22Rv1 (cell line): ENCODE data around the gene PHLDA2.
"Not testable (repeated sequence)": the region's sequence is repeated elsewhere in the genome, so short reads cannot be mapped to it uniquely, and the experiment has no call there.

Experiments used
- H3K27ac ChIP-seq: fragments of 450-650 bp; 2 replicates; pipeline ENCODE4 v1.5.1; 2017
- ZFX ChIP-seq: fragments of 450-650 bp; IDR thresholded peaks from 2 replicates; pipeline ENCODE4 v1.6.1; 2017; ENCODE audit warnings: antibody characterized with exemption, borderline replicate concordance
- TF ChIP-seq, protein P1 (sequence below): fragments of 450-650 bp; IDR thresholded peaks from 2 replicates; pipeline ENCODE4 v1.5.1; 2017; ENCODE audit warnings: mild to moderate bottlenecking

The PHLDA2 gene

DNA sequence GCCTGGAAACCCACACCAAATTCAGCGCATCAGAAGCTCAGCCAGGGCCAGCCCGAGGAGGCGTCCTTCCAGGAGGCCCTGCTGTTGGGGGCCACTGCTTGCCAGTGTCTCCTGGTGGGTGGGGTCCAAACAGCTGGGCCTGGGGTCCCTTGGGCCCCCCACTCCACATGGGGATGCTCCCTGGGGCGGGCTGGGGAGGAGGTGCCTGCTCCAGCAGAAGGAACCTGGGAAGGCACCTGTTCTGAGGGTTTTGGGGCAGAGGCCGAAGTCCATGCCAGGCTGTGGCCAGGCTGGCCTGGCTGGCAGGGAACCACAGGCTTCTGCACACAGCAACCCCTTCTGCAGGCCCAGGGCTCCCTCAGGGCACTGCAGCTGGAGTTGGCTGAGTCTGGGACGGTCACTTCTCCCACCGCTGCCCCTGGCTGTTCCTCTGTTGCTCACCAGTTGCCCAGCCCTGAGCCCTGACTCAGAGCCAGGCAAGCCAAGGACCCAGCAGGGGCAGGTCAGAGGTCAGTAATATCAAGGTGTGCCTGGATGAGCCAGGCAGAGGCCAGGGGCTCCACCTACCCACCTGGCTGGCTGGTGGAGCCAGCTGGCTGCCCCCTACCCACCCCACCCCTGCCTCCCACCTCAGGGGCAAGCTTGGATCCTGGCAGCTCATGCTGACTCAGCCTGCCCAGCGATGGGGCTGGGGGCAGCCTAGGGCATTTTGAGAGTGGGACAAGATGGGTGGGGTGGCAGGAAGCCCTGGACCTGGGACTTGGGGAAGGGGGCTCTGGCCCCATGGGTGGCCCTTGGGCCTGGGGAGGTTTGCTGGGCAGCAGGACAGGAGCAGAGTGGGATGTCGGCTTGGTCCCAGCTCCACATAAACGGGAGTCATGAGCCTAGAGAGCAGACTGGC lies 12.0 kb upstream of the PHLDA2 start:
- H3K27ac ChIP-seq: peak overlapping the region; percentile 23
- TF ChIP-seq ZFX: no peak
- TF ChIP-seq, protein P1, sequence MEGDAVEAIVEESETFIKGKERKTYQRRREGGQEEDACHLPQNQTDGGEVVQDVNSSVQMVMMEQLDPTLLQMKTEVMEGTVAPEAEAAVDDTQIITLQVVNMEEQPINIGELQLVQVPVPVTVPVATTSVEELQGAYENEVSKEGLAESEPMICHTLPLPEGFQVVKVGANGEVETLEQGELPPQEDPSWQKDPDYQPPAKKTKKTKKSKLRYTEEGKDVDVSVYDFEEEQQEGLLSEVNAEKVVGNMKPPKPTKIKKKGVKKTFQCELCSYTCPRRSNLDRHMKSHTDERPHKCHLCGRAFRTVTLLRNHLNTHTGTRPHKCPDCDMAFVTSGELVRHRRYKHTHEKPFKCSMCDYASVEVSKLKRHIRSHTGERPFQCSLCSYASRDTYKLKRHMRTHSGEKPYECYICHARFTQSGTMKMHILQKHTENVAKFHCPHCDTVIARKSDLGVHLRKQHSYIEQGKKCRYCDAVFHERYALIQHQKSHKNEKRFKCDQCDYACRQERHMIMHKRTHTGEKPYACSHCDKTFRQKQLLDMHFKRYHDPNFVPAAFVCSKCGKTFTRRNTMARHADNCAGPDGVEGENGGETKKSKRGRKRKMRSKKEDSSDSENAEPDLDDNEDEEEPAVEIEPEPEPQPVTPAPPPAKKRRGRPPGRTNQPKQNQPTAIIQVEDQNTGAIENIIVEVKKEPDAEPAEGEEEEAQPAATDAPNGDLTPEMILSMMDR: no peak

DNA sequence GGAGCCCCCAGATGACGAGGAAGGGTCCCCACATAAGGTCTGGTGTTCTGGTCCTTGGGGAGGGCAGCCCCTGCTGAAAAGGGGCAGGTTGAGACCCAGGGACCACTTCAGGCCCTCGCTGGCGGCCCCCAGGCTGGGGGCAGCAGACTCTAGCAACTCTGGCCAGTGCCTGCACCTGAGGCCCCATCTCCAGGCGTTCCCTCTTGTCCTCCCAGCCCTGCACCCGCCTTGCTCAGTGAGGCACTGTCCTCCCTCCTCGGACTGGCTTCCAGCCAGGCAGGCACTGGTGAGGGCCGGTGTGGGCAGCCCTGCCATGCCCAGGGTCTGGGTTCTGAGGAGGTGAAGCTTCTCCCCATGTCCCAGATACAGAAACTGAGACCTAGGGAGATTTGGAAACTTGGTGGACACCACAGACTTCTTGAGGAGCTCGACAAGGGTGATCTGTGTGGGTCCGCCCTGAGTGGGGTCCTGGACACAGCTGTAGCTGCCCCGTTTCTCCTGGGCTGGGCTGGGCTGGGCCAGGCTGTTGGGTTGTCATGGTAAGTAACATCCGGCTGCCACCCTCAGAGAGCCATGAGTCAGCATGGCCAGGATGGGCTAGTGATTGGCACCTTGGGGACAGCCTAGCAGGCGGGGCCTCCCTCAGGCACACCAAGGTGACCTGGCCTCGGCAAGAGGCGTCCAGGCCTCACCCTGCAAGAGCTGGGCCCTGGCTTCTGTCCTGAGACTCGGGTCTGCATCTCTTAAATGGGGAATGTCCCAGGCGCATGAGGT lies 11.1 kb upstream of the PHLDA2 start:
- peak overlapping the region; percentile 23 for H3K27ac ChIP-seq

DNA sequence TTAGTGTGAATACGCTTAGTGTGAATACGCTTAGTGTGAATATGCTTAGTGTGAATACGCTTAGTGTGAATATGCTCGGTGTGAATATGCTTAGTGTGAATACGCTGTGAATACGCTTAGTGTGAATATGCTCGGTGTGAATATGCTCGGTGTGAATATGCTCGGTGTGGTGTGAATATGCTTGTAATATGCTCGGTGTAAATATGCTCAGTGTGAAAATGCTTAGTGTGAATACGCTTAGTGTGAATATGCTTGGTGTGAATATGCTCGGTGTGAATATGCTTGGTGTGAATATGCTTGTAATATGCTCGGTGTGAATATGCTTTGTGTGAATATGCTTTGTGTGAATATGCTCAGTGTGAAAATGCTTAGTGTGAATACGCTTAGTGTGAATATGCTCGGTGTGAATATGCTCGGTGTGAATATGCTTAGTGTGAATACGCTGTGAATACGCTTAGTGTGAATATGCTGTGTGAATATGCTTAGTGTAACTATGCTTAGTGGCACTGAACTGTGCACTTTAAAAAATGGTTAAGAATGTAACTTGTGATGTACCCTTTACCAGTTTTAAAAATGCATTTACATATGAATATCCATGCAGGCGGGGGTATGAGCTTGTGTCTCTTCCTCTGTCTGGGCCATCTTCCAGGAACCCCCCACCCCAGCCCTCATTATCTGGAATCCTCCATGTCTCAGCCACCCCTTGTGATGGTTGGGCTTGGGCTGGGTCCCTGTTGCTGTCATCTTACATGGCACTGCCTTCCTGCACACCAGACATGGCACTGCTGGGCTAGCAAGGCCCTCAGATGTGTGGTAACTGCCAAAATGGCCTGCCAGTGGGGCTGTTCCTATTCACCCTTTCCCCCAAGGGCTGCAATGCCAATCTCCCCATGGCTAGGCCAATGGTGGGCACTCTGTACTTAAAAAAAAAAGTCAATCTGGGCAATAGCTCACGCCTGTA lies 9.5 kb upstream of the PHLDA2 start:
- 0 out of 2 replicates have a peak overlapping the region, but pooled peaks have one; percentile 23 for H3K27ac ChIP-seq

More for the DNA sequence above, 11.1 kb upstream of the PHLDA2 start:
- TF ChIP-seq ZFX: no peak
- TF ChIP-seq, protein P1: no peak

DNA sequence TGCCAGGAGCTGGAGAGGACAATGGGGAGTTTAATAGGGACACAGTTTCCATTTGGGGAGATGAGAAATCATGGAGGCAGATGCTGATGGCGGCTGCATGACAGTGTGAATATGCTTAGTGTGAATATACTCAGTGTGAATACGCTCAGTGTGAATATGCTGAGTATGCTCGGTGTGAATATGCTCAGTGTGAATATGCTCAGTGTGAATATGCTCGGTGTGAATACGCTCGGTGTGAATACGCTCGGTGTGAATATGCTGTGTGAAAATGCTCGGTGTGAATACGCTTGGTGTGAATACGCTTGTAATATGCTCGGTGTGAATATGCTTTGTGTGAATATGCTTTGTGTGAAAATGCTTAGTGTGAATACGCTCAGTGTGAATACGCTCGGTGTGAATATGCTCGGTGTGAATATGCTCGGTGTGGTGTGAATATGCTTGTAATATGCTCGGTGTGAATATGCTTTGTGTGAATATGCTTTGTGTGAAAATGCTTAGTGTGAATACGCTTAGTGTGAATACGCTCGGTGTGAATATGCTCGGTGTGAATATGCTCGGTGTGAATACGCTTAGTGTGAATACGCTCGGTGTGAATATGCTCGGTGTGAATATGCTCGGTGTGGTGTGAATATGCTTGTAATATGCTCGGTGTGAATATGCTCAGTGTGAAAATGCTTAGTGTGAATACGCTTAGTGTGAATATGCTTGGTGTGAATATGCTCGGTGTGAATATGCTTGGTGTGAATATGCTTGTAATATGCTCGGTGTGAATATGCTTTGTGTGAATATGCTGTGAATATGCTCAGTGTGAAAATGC lies 8.6 kb upstream of the PHLDA2 start:
- not testable (repeated sequence) for H3K27ac ChIP-seq

DNA sequence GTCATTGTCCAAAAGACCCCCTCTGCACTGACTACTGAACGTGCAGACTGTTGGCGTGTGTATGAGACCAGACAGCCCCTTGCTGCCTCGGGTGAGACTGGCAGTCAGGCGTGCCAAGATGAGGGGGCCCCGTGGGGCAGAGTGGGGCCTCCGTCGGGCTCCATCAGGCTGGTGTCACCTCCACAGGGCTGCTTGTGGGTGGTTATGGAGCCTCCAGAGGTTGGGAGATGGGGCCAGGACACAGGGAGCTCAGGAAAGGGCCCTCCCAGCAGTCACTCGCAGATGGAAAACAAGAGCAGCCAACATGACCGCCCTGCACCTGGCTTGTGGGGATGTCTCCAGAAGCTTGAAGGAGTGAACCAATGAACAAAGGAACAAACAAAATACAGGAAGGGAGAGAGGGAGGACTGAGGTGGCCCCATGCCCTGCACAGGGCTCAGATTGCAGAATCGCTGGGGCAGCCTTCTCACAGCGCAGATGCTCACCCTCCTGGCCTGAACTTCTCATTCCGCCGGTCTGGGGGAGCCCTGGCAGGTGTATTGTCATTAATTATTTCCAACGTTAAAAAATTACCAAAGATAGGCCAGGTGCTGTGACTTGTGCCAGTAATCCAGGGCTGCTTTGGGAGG lies 5.5 kb upstream of the PHLDA2 start:
- TF ChIP-seq ZFX: no peak
- TF ChIP-seq, protein P1: no peak
- peak overlapping the region; percentile 79; the same call in 1 of the 2 replicates for H3K27ac ChIP-seq

DNA sequence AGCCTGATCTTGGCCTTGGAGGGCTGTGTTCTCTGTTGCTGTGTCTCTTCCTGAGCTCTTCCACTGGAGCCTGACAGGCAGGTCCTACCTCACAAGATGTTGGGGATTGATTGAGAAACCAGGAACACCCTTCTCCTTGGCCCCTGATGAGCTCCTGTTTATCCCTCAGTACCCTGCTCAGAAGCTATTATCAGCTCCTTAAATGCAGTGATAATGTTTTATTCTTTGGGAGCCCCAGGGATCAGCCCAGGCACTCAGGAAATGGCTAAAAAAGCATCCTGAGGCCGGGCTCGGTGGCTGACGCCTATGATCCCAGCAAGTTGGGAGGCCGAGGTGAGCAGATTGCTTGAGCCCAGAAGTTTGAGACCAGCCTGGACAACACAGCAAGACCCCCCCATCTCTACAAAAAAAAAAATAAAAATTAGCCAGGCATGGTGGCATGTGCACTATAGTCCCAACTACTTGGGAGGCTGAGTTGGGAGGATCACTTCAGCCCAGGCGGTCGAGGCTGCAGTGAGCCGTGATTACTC lies 4.9 kb upstream of the PHLDA2 start:
- H3K27ac ChIP-seq: peak overlapping the region; percentile 79
- TF ChIP-seq ZFX: no peak
- TF ChIP-seq, protein P1: no peak
